ENCODE measurements around the gene PVALB. TPM values are rescaled to one million over a fixed set of nuclear protein-coding genes. Genes with fewer than 3 reads are reported as not detected.

The PVALB gene
- polyA plus RNA-seq, 1 of the 3 experiments (the other 2 are of a cell fraction): not detected

- 74% methylated on average over 2 of the region's 3 CpGs for WGBS (ENCODE audit: low lambda C conversion rate)
- H3K79me2 ChIP-seq (ENCODE audit: insufficient read depth): no peaks in the 10 kb centered on the region
- H3F3A ChIP-seq (replicated peaks; ENCODE audit: insufficient read depth): no peaks in the 10 kb centered on the region
- ChIA-PET POLR2A (no interaction called here), CTCF (interaction anchor here (0.8 to 4.8 kb wide), 5 partner anchors 16 to 46 kb away, joined by 3 to 32 read pairs (median 4); no protein-coding TSS in a partner anchor)
- TF ChIP-seq EZH2phosphoT487 (IDR thresholded peaks at IDR 0.05; ENCODE audit: borderline replicate concordance, low read depth) (no peak), FOXJ3 (CRISPR knock-in tag; IDR thresholded peaks at IDR 0.05) (no peak), USF2 (IDR thresholded peaks at IDR 0.05; ENCODE audit: borderline replicate concordance, low read depth, low read length) (no peak), GABPA (IDR thresholded peaks at IDR 0.05; ENCODE audit: low read depth) (no peak), USF1 (IDR thresholded peaks at IDR 0.05; ENCODE audit: borderline replicate concordance, low read depth) (no peak), RXRA (IDR thresholded peaks at IDR 0.05; ENCODE audit: borderline replicate concordance, low read depth) (no peak), NFIC (IDR thresholded peaks at IDR 0.05; ENCODE audit: borderline replicate concordance) (no peak), FOXM1 (IDR thresholded peaks at IDR 0.05; ENCODE audit: low read depth) (no peak), EP300 (IDR thresholded peaks at IDR 0.05; ENCODE audit: borderline replicate concordance in 1 of 2, low read depth in 1 of 2, low read length in 1 of 2) (no peak), MAX (IDR thresholded peaks at IDR 0.05; ENCODE audit: low read depth) (no peak), NRF1 (IDR thresholded peaks at IDR 0.05; ENCODE audit: low read depth, low read length) (no peak), FOSL2 (IDR thresholded peaks at IDR 0.05; ENCODE audit: borderline replicate concordance, low read depth) (no peak), CHD2 (IDR thresholded peaks at IDR 0.05; ENCODE audit: low read length, partially characterized antibody) (no peak), JUND (IDR thresholded peaks at IDR 0.05) (no peak), RFX5 (IDR thresholded peaks at IDR 0.05; ENCODE audit: low read length) (no peak), SIN3A (IDR thresholded peaks at IDR 0.05; ENCODE audit: borderline replicate concordance, low read depth, low read length) (no peak)
- TF ChIP-seq, protein P1, sequence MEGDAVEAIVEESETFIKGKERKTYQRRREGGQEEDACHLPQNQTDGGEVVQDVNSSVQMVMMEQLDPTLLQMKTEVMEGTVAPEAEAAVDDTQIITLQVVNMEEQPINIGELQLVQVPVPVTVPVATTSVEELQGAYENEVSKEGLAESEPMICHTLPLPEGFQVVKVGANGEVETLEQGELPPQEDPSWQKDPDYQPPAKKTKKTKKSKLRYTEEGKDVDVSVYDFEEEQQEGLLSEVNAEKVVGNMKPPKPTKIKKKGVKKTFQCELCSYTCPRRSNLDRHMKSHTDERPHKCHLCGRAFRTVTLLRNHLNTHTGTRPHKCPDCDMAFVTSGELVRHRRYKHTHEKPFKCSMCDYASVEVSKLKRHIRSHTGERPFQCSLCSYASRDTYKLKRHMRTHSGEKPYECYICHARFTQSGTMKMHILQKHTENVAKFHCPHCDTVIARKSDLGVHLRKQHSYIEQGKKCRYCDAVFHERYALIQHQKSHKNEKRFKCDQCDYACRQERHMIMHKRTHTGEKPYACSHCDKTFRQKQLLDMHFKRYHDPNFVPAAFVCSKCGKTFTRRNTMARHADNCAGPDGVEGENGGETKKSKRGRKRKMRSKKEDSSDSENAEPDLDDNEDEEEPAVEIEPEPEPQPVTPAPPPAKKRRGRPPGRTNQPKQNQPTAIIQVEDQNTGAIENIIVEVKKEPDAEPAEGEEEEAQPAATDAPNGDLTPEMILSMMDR (IDR thresholded peaks at IDR 0.05): no peak
- TF ChIP-seq, protein P2, sequence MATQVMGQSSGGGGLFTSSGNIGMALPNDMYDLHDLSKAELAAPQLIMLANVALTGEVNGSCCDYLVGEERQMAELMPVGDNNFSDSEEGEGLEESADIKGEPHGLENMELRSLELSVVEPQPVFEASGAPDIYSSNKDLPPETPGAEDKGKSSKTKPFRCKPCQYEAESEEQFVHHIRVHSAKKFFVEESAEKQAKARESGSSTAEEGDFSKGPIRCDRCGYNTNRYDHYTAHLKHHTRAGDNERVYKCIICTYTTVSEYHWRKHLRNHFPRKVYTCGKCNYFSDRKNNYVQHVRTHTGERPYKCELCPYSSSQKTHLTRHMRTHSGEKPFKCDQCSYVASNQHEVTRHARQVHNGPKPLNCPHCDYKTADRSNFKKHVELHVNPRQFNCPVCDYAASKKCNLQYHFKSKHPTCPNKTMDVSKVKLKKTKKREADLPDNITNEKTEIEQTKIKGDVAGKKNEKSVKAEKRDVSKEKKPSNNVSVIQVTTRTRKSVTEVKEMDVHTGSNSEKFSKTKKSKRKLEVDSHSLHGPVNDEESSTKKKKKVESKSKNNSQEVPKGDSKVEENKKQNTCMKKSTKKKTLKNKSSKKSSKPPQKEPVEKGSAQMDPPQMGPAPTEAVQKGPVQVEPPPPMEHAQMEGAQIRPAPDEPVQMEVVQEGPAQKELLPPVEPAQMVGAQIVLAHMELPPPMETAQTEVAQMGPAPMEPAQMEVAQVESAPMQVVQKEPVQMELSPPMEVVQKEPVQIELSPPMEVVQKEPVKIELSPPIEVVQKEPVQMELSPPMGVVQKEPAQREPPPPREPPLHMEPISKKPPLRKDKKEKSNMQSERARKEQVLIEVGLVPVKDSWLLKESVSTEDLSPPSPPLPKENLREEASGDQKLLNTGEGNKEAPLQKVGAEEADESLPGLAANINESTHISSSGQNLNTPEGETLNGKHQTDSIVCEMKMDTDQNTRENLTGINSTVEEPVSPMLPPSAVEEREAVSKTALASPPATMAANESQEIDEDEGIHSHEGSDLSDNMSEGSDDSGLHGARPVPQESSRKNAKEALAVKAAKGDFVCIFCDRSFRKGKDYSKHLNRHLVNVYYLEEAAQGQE (IDR thresholded peaks at IDR 0.05; ENCODE audit: low read depth, low read length): no peak
- H3K9ac ChIP-seq: no peak overlapping the region
- peaks cover 0 to under 1% of the 10 kb centered on the region in 2 experiments; a peak in 1 of 4 replicates for H3K4me1 ChIP-seq (ENCODE audit: control insufficient read depth in 1 of 2, insufficient read depth in 2 of 2, low read depth in 1 of 2, low read length in 1 of 2)
- no peak overlapping the region for H3K4me3 ChIP-seq (ENCODE audit: low read depth in 2 of 2, low read length in 1 of 2)
- no peaks in the 10 kb centered on the region for H3K9me2 ChIP-seq
- no peak for DNase-seq
- H3K27ac ChIP-seq (ENCODE audit: low read depth in 2 of 2, low read length in 1 of 2): no peak overlapping the region
- no peaks in the 10 kb centered on the region for H3K9me3 ChIP-seq
- no peaks in the 10 kb centered on the region for H3K36me3 ChIP-seq (replicated peaks in 1 of 2; ENCODE audit: control insufficient read depth in 1 of 2, insufficient read depth in 2 of 2, low read length in 1 of 2)
- peaks cover 48% of the 10 kb centered on the region for H3K27me3 ChIP-seq (ENCODE audit: insufficient read depth)
- H3K4me2 ChIP-seq: no peak overlapping the region
- H2AFZ ChIP-seq (ENCODE audit: low read depth): no peak overlapping the region
- no peaks in the 10 kb centered on the region for H4K20me1 ChIP-seq (ENCODE audit: insufficient read depth)
These were observed 5.6 kb downstream of the PVALB start for GRCh38 chr22:36811094-36811800.

Measured in SK-N-SH (cell line).